ENCODE measurements around the gene SPATA46.

SPATA46 gene

DNA sequence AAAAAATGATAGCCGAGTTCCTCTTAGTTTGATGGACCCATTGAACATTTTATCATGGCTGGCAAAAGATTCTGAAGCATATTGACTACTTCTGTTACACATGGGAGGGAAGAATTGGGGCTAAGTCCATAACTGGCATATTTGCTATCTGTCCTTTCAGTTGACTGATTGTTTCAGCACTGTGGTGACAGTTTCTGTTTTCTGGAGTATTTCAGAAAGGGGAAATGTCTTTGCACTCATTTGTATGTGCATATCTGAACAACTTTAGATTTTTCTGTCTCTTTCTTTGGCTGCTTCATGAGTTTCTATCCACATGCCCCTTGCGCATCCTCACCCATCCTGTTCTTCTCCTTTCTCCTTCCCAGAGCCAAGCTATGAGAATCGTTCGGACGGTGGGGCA is 33.2 kb downstream of the SPATA46 start:
- DNase-seq (ENCODE audit: insufficient read length, low spot score) (no peak), FAIRE-seq (no peak)
- TF ChIP-seq POLR2A (IDR thresholded peaks at IDR 0.05; ENCODE audit: low read depth, low read length): no peak

GRCh38 chr1:162342452-162342983 is 34.1 kb downstream of the SPATA46 start:
- no peak for FAIRE-seq
- no peak for DNase-seq (ENCODE audit: insufficient read length, low spot score)
- TF ChIP-seq POLR2A (IDR thresholded peaks at IDR 0.05; ENCODE audit: low read depth, low read length): no peak

- TF ChIP-seq POLR2A (IDR thresholded peaks at IDR 0.05; ENCODE audit: low read depth, low read length): no peak
- FAIRE-seq (no peak), DNase-seq (ENCODE audit: insufficient read length, low spot score) (no peak)
Measured at GRCh38 chr1:162336621-162337285, 39.9 kb downstream of the SPATA46 start.

DNA sequence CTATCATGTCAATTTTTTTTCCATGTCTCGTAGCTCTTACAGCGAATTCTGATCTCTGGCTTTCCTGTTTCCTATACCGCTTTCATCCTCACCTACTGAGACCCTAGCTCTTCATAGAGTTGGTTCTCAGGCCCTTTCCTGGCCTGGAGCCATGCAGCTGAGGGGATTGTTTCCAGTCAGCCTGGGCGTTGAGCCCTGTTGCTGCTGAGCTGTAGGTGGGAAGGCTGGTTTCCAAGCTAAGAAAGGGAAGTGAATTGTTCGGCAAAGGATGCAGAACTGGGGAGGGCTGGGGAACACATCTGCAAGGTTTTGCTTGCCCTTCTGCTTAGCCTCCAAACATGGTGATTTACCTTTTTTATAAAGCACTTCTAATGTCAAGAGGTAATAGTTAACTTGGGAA is 41.5 kb downstream of the SPATA46 start:
- TF ChIP-seq POLR2A (IDR thresholded peaks at IDR 0.05; ENCODE audit: low read depth, low read length): no peak
- no peak for FAIRE-seq

DNA sequence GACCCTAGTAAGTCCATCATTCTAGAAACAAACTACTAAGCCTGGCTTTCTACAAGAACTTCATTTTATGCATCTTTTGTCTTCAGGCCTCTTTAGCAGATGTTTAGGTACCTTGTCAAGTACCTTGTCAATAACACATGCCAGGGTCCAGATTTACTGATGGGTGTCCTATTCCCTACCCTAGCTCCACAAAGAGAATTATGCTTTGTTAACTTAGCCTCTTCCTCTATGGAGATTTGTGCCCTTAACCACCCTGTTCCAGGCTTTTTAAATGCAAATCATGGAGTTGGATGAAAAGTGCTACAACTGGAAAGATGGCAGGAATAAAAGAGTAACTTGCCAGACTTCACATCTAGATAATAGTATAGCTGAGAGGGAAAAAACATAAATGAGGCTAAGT is 42.7 kb downstream of the SPATA46 start:
- FAIRE-seq (no peak), DNase-seq (ENCODE audit: insufficient read length, low spot score) (no peak)
- no peak for TF ChIP-seq POLR2A (IDR thresholded peaks at IDR 0.05; ENCODE audit: low read depth, low read length)

More for the DNA sequence above, 41.5 kb downstream of the SPATA46 start:
- DNase-seq (ENCODE audit: insufficient read length, low spot score): no peak

DNA sequence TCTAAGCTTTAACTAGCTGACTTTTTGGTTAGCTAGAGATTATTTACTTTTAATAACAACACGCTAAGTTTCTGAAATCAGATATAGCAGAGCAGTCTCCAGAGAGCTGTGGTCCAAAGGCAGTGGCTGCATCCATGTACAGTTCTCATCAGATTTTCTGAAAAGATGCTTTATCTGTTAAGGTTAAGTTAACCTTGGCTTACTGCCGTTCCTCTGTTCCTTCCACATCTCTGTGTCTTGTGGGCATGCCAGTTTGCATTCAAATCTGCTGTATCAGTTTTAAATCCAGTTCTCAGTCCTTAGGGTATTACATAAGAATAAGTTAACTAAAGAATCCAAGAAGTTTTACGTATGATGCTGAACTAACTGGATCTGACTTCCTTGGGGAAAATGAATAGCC is 46.8 kb downstream of the SPATA46 start:
- DNase-seq (ENCODE audit: insufficient read length, low spot score) (no peak), FAIRE-seq (no peak)
- TF ChIP-seq POLR2A (IDR thresholded peaks at IDR 0.05; ENCODE audit: low read depth, low read length): no peak

DNA sequence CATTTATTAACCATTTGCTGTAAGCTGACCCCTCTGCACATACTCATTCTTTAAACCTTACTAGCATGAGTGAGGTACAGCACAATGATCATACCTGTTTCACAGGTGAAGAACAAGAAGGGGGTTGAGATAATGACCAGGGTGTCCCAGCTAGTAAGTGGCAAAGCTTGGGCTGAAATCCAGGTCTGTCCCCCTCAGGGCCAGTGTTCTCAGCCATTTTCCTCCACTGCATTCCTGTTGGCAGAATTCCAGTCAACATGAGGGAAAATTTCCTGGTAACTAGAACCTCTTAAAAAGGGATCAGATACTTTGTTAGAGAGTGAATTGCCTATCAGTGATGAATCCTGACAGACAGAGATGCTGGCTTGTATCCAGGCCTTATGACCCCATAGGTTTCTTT is 48.1 kb downstream of the SPATA46 start:
- DNase-seq (ENCODE audit: insufficient read length, low spot score) (no peak), FAIRE-seq (no peak)
- TF ChIP-seq POLR2A (IDR thresholded peaks at IDR 0.05; ENCODE audit: low read depth, low read length): no peak

- no peak for TF ChIP-seq POLR2A (IDR thresholded peaks at IDR 0.05; ENCODE audit: low read depth, low read length)
- DNase-seq (ENCODE audit: insufficient read length, low spot score): no peak
- FAIRE-seq: no peak
Measured at GRCh38 chr1:162327788-162328165, 48.9 kb downstream of the SPATA46 start.

DNA sequence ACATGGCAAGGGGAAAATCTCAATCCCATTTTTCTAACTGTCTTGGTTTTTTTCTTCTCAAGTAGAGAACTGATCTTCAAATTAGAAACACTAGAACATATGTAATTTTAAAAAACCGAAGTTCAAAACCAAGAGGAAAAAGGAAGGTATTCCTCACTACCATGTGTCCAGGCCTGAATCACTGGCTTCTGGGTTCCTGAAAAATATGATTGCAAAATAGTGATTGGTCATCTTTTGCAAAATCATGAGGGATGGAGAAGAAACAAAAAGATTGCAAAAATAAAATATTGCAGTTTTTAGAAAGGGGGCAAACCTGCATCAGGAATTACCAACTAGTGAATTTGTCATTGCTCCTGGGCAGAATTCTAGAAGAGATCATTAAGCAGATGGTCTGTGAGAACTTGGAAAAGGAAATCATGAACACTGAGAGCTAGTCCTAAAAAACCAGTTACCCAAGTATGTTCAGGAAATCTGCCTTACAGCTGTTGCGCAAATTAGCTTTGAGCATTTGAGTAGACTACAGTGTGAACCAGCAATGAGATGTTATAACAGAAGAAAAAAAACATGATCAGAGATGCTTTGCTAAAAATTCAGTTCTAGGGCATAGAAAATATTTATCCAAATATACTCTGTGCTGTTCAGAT is 49.4 kb downstream of the SPATA46 start:
- no peak for TF ChIP-seq POLR2A (IDR thresholded peaks at IDR 0.05; ENCODE audit: low read depth, low read length)
- no peak for DNase-seq (ENCODE audit: insufficient read length, low spot score)
- no peak for FAIRE-seq

- DNase-seq (ENCODE audit: insufficient read length, low spot score): no peak
- TF ChIP-seq POLR2A (IDR thresholded peaks at IDR 0.05; ENCODE audit: low read depth, low read length): no peak
- FAIRE-seq: no peak
Measured at GRCh38 chr1:162326559-162326958, 50.1 kb downstream of the SPATA46 start.

DNA sequence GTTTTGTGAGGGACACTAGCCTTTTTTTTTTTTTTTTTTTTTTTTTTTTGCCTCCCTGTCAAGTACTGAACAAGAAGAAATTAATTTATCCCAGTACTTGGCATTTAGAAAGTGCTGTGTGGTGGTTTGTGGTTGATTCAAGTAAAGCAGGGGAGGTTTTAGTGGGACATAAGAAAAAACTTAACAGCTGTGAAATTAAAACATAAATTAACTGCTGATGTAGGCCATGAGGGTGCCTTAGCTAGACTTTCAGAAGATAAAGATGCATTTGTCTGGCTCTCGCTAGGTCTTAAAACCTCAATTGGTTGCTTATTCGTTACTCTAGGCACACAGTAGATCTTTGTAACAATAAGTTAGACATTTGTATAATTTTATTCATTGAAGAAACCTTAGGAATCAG is 52.3 kb downstream of the SPATA46 start:
- no peak for TF ChIP-seq POLR2A (IDR thresholded peaks at IDR 0.05; ENCODE audit: low read depth, low read length)
- DNase-seq (ENCODE audit: insufficient read length, low spot score) (no peak), FAIRE-seq (no peak)

Data from H54 (cell line).